Esophagus muscularis mucosa (tissue), 4 donors: ENCODE measurements around the gene SLX4IP. TPM values are rescaled to one million over a fixed set of nuclear protein-coding genes. Genes with fewer than 3 reads are reported as not detected.
A peak's percentile ranks its signal among the peaks of the same experiment; 100 is the strongest.

ENCODE experiments used
- DNase-seq: peaks from one replicate; pipeline ENCODE4 v3.0.0-alpha.2; 2017; ENCODE audit errors: extremely low spot score
- H3K27ac ChIP-seq, 4 donors: fragments of 200-600 bp; sonication (generic); replicated peaks in 1 of 4; 1 replicate in 3 of 4; 2 replicates in 1 of 4; pipeline ENCODE4 v1.5.1; 2016 to 2019; ENCODE audit warnings: mild to moderate bottlenecking in 1 of 4
- H3K27me3 ChIP-seq, 4 donors: fragments of 200-600 bp; sonication (generic); one replicate each; pipeline versions ENCODE4 v1.5.1 to v1.6.0; 2016 to 2019
- H3K36me3 ChIP-seq, 4 donors: fragments of 200-600 bp; sonication (generic); one replicate each; pipeline ENCODE4 v1.5.1; 2016 to 2019
- H3K4me1 ChIP-seq, 4 donors: fragments of 200-600 bp; sonication (generic); one replicate each; pipeline ENCODE4 v1.5.1; 2016 to 2019
- H3K4me3 ChIP-seq, 4 donors: fragments of 200-600 bp; sonication (generic); 1 replicate in 2 of 4; 2 replicates in 2 of 4; pipeline ENCODE4 v1.5.1; 2016 to 2019; ENCODE audit warnings: mild to moderate bottlenecking in 4 of 4, moderate library complexity in 1 of 4
- H3K9me3 ChIP-seq, 4 donors: fragments of 200-600 bp; sonication (generic); 1 replicate in 3 of 4; 2 replicates in 1 of 4; pipeline ENCODE4 v1.5.1; 2016 to 2019
- CTCF ChIP-seq, 3 experiments: fragments of 200-600 bp in 2 of 3; fragments of 450-650 bp in 1 of 3; sonication (generic) in 2 of 3; IDR thresholded peaks; one replicate each; pipeline ENCODE4 v1.5.1; 2017 to 2019; ENCODE audit warnings: antibody characterized with exemption in 3 of 3, mild to moderate bottlenecking in 2 of 3, moderate library complexity in 1 of 3
- EP300 ChIP-seq: sonication (generic); formaldehyde crosslinking; IDR thresholded peaks from one replicate; pipeline ENCODE4 v1.6.1; 2017; ENCODE audit warnings: antibody characterized with exemption
- POLR2A ChIP-seq: fragments of 450-650 bp; IDR thresholded peaks from one replicate; pipeline ENCODE4 v1.6.1; 2017; ENCODE audit warnings: antibody characterized with exemption, moderate library complexity, mild to moderate bottlenecking, low read depth
- POLR2AphosphoS5 ChIP-seq, 2 donors: sonication (generic); formaldehyde crosslinking; IDR thresholded peaks; one replicate each; pipeline ENCODE4 v1.6.1; 2017; ENCODE audit warnings: antibody characterized with exemption in 2 of 2
- WGBS: methylation state at CpG from one replicate; pipeline ENCODE4 v1.1.5; 2018; 5-methylcytosine and 5-hydroxymethylcytosine counted together
- intact Hi-C: fragments of 100-400 bp; cut with DNase I; formaldehyde crosslinking; loops from one replicate; pipeline ENCODE4 v1.15.1; 2023
- total RNA-seq, 4 donors: library from RNA; depleted of rRNA; stranded (reverse); fragments of >200 nt; gene quantifications; one replicate each; pipeline versions ENCODE4 v1.1.0 to v1.2.1, GENCODE V29; 2016

The SLX4IP gene
- total RNA-seq, 4 donors from 2014 or later = 1.2 to 2.1 (median 1.5) TPM

DNA sequence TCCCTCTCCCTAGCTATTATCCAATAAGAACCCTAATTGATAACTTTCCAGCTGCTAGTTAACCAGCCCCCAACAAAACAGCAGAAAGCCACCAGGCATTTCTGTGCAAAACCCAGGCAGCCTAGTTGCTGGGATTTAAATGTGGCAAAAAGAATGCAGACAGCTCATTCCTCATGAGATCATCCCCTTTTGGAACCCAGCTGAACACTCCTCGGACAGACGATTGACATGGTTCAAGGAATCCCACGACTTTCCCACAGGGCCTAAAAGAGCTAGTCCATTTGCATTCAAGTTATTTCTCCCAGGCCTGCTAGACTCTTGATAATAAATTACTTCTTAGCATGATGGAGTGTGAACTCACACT, 214.7 kb downstream of the SLX4IP start:
- H3K27me3 ChIP-seq = no peaks in the 10 kb centered on the region
- intact Hi-C loops = loop anchor here (10.0 kb wide), 1 partner anchor 95 kb away; no protein-coding TSS in a partner anchor
- TF ChIP-seq POLR2AphosphoS5 (IDR thresholded peaks at IDR 0.05) (no peak), EP300 (no peak), POLR2A (no peak), CTCF (IDR thresholded peaks at IDR 0.05) (no peak)
- 96% methylated on average over 3 of the region's 3 CpGs for WGBS
- no peak for DNase-seq
- peak overlapping the region in 1 of 4 donors; percentile 21 for H3K27ac ChIP-seq
- H3K9me3 ChIP-seq = no peaks in the 10 kb centered on the region
- H3K4me1 ChIP-seq = peaks cover 33 to 50% (median 39%) of the 10 kb centered on the region in 4 donors
- peaks cover 6 to 91% (median 61%) of the 10 kb centered on the region in 4 donors for H3K36me3 ChIP-seq
- no peak overlapping the region for H3K4me3 ChIP-seq

GRCh38 chr20:10651227-10651990, 216.3 kb downstream of the SLX4IP start:
- H3K4me1 ChIP-seq = peaks cover 46 to 55% (median 51%) of the 10 kb centered on the region in 4 donors
- no peak for DNase-seq
- H3K27me3 ChIP-seq = no peaks in the 10 kb centered on the region
- H3K9me3 ChIP-seq = no peaks in the 10 kb centered on the region
- TF ChIP-seq EP300 = no peak
- TF ChIP-seq POLR2AphosphoS5 (IDR thresholded peaks at IDR 0.05) = no peak
- no peak for TF ChIP-seq CTCF (IDR thresholded peaks at IDR 0.05)
- no peak for TF ChIP-seq POLR2A
- peak overlapping the region; percentile 42 to 68 (median 58) for H3K27ac ChIP-seq
- no peak overlapping the region for H3K4me3 ChIP-seq
- intact Hi-C loops = no loop called here
- peaks cover 0 to 90% (median 53%) of the 10 kb centered on the region in 4 donors for H3K36me3 ChIP-seq
- WGBS = 68% methylated on average over 10 of the region's 15 CpGs

DNA sequence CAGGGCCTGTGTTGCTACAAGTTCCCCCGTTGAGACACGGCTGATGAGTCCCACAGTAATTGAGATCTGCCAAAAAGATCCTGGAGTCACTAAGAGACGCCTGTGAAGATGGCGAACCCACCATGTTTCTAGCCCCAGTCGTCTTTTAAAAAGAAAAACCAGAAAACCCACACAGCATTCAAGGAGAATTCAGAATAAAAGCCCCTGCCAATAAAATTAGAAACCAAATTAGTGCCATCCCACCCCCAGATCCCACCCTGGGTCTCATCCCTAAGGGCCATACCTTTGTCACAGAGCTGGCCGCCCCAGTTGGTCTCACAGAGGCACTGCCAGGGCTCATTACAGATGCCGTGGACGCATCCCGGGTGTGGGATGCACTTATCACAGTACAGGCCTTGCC, 217.1 kb downstream of the SLX4IP start:
- H3K27me3 ChIP-seq = no peaks in the 10 kb centered on the region
- H3K27ac ChIP-seq = peak overlapping the region; percentile 42 to 68 (median 58)
- no peak for TF ChIP-seq POLR2A
- H3K4me3 ChIP-seq = no peak overlapping the region
- no peak for DNase-seq
- 88% methylated on average over 9 of the region's 9 CpGs for WGBS
- intact Hi-C loops = no loop called here
- no peaks in the 10 kb centered on the region for H3K9me3 ChIP-seq
- H3K36me3 ChIP-seq = peaks cover 0 to 90% (median 47%) of the 10 kb centered on the region in 4 donors
- peaks cover 46 to 58% (median 54%) of the 10 kb centered on the region in 4 donors for H3K4me1 ChIP-seq

DNA sequence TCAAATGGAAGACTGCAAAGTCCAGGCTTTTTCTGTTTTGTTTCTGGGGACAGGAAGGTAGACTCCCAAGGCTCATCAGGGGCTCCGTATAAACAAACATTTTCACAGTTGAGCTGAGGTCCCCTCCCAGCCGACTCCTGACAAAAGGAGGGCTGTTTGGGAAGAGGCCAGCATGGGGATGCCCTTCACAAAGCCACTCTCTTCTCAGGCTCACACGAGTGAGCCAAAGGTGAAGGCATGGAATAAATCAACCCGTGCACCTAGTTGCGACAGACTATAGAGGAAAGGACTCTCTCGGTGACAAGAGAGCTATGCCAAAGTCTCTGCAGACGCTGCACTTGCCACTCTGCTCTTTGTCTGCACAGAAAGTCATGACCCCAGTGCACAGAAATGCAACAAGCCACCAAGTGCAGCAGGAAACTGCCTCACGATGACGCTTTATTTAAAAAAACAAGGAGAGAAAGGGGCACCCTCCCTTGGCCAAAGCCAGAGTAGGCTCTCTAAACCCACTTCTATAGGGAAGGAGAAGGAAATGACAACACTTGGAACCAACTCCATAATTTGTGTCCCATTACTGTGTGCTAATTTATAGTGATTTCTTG, 217.7 kb downstream of the SLX4IP start:
- intact Hi-C loops = no loop called here
- H3K4me3 ChIP-seq = peak overlapping the region in 2 of 4 donors; percentile 25 to 36

More for the DNA sequence above, 217.7 kb downstream of the SLX4IP start:
- H3K36me3 ChIP-seq = peaks cover 5 to 89% (median 43%) of the 10 kb centered on the region in 4 donors
- DNase-seq = no peak
- peaks cover 46 to 61% (median 55%) of the 10 kb centered on the region in 4 donors for H3K4me1 ChIP-seq
- peak overlapping the region; percentile 42 to 68 (median 58) for H3K27ac ChIP-seq
- WGBS = 48% methylated on average over 9 of the region's 9 CpGs
- no peaks in the 10 kb centered on the region for H3K9me3 ChIP-seq
- TF ChIP-seq POLR2AphosphoS5 (IDR thresholded peaks at IDR 0.05) = no peak
- TF ChIP-seq POLR2A = no peak
- TF ChIP-seq CTCF (IDR thresholded peaks at IDR 0.05) = no peak
- H3K27me3 ChIP-seq = no peaks in the 10 kb centered on the region
